HG03039 (cell line): ENCODE measurements around the gene RPRD1A.
"Not testable (repeated sequence)": the region's sequence is repeated elsewhere in the genome, so short reads cannot be mapped to it uniquely, and the experiment has no call there.

Experiments
- ATAC-seq: cut with Tn5 transposase; IDR thresholded peaks from one replicate; pipeline ENCODE4 v1.9.1; 2021; ENCODE audit warnings: mild to moderate bottlenecking, moderate library complexity; ENCODE audit not compliant: unreplicated experiment

RPRD1A gene

GRCh38 chr18:36034299-36034895 lies 33.0 kb downstream of the RPRD1A start:
- ATAC-seq, result no peak

DNA sequence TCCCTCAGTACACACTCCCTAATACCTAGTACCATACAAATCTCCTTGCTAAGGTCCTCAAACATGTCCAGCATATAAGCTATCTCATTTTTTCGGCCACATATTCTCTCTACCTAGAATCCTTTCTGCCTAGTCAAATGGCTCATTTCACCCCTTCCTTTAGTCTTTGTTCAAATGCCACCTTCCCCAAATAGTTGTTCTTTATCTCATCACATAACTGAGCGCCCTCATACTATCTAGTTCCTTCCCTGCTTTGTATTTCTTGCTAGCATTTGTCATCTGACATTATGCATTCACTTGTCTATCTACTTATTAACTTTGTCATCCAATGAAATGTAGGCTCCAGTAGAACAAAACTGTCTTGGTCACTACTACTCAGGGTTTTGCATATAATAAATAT lies 35.5 kb downstream of the RPRD1A start:
- ATAC-seq, result no peak

DNA sequence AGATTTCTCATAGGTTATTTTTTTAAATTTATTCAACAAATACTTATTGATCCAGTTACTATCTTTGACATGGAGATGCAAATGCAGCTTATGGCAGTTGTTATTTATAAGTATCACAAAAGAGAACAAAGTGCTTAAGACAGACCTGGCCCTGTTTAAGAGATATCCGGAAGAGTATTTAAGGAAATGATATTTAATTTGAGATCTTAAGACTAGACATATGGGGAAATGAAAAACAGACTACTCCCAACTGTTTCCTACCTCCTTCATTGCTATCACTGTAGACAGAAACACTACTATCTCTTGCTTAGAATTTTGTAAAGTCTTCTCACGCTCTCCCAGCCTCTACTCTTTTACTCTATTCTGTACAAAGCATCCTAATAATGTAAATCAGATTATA lies 36.0 kb downstream of the RPRD1A start:
- ATAC-seq, result no peak

- ATAC-seq, result no peak
Observed at GRCh38 chr18:36028859-36029258, 38.5 kb downstream of the RPRD1A start.

DNA sequence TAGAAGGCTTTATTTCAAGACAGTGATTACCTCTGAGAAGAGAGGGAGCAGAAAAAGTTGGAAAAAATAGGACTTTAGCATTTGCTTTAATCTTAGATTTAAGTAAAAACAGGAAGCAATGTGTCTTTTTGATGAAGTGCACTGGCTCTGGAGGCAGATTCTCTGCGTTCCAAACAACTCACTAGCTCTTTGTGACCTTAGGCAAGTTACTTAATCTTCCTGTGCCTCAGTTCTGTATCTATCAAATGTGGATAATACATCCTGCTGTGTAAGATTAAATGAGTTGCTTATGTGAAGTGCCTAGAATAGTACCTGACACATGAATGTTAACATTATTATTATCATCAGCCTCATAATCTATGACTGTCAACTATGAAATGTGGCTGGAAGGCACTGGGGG lies 42.3 kb downstream of the RPRD1A start:
- no peak for ATAC-seq

- not testable (repeated sequence) for ATAC-seq
Observed at GRCh38 chr18:36024241-36024640, 43.1 kb downstream of the RPRD1A start.

DNA sequence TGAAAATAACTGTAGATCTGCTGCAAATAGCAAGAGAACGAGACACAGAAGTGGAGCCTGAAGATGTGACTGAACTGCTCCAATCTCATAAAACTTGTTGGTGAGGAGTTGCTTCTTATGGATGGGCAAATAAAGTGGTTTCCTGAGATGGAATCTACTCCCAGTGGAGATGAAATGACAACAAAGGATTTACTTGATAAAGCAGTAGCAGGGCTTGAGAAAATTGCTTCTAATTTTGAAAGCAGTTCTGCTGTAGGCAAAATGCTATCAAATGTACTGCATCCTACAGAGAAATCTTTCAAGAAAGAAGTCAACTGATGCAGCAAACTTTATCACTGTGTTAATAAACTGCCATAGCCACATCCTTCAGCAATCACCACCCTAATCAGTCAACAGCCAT lies 44.0 kb downstream of the RPRD1A start:
- no peak for ATAC-seq

DNA sequence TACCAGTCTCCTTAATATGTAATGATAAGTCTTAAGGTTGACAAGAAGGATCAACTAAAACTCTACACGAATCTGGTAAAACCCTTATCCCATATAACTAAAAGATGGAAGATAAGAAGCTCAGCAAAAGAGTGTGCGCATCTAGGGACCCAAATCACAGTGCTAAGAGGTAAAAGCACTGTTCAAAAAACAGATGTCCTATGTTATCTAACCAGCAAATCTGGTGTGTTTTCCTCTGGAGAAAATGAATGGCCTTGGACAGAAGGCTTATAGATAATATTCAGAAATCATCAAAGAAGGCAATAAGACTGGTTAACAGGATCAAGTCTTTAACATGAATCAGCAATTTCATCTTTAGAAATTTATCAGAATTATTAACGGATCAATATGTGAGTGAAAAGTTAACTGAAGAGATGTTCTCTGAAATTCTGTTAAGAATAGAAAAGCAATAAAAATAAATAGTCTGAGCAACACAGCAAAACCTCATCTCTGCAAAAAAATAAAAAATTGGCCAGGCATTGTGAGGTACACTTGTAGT lies 47.1 kb downstream of the RPRD1A start:
- ATAC-seq, result no peak

- no peak for ATAC-seq
Observed at GRCh38 chr18:36017232-36017631, 50.1 kb downstream of the RPRD1A start.

- ATAC-seq, result peak; percentile 82
Observed at GRCh38 chr18:36015629-36016028, 51.7 kb downstream of the RPRD1A start.

DNA sequence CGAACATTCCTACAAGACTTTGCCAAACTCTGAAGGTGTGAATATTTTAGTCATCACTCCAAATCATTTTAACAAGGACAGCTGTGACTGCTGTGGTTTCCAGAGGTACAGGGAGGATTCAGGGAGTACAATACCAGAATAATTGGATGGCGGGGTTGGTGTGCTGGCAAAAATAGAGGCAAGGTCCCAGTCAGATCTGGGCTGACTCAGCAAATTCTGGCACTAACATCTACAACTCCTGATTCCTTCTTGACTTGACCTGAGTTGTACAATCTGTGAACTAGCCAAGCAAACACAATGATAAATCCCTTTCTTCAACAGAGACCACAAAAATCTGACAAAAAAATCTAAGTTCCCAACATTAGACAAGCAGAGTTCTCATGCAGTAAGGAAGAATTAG lies 54.5 kb downstream of the RPRD1A start:
- no peak for ATAC-seq

- ATAC-seq, result no peak
Observed at GRCh38 chr18:36009214-36009613, 58.1 kb downstream of the RPRD1A start.

DNA sequence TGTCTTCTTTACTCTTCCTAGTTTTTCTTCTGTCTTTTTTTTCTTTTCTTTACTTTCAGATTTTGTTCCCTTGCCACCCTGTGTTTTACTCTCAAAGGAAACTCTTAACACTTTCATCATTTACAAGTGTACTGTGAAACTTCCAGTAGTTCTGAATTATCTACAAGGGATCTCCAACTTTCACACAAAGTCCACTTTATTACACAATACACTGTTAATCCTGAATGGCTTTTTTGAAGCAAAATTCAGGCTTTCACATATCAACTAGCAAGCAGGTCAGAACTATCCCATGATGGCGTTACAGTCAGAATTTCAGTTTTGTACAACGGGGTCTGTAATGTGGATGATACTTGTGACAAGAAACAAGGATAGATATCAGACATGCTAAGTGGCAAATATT lies 60.4 kb downstream of the RPRD1A start:
- no peak for ATAC-seq

GRCh38 chr18:35999925-36000324 lies 67.4 kb downstream of the RPRD1A start:
- no peak for ATAC-seq

- no peak for ATAC-seq
Observed at GRCh38 chr18:35998967-35999366, 68.4 kb downstream of the RPRD1A start.

DNA sequence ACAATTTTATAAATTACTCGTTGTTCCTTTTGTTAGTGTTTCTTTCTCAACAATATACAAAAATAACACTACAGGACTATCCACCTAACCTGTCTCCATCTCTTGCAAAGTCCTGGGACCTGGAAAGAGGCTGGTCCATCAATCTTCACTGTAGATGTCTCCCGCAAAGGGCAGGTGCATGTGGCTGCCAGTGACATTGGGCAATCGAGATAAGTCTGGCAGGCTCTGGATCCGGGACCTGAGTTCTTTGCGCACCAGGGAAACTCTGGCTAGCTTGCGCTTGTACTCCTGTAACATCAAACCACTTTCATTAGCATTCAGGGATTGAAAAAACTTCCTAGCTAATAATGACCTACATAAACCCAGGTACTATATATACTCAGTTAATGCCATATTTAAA lies 74.3 kb downstream of the RPRD1A start:
- no peak for ATAC-seq

DNA sequence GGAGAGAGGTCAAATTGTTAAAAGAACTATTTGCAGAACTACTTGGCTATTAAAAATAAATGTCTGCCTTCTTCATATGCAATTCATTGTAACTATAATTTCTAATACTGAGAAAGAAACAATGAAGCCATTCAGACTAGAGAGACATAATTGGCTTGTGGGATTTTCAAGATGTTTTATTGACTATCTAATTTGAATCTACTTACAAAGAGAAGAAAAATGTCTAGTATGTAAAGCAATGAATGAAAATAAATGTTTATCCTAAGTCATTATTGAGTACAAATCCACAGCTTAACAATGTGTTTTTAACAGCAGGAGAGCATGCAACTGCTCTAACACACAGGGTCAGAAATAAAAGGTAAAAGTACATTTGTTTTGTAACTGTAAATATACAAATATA lies 75.7 kb downstream of the RPRD1A start:
- ATAC-seq, result no peak

- no peak for ATAC-seq
Observed at GRCh38 chr18:35983818-35984217, 83.5 kb downstream of the RPRD1A start.

- ATAC-seq, result no peak
Observed at GRCh38 chr18:35983147-35983546, 84.2 kb downstream of the RPRD1A start.

GRCh38 chr18:35982409-35983114 lies 84.8 kb downstream of the RPRD1A start:
- no peak for ATAC-seq

GRCh38 chr18:35979112-35979511 lies 88.2 kb downstream of the RPRD1A start:
- no peak for ATAC-seq

GRCh38 chr18:35974181-35974580 lies 93.2 kb downstream of the RPRD1A start:
- no peak for ATAC-seq

- ATAC-seq, result no peak
Observed at GRCh38 chr18:35973650-35974049, 93.7 kb downstream of the RPRD1A start.
